Measurements from ENCODE around the gene XPO6. TPM values are rescaled to one million over a fixed set of nuclear protein-coding genes. Genes with fewer than 3 reads are reported as not detected.

Gene XPO6
- polyA plus RNA-seq, 1 of the 3 experiments (the other 2 are of a cell fraction): 97.1 TPM

DNA sequence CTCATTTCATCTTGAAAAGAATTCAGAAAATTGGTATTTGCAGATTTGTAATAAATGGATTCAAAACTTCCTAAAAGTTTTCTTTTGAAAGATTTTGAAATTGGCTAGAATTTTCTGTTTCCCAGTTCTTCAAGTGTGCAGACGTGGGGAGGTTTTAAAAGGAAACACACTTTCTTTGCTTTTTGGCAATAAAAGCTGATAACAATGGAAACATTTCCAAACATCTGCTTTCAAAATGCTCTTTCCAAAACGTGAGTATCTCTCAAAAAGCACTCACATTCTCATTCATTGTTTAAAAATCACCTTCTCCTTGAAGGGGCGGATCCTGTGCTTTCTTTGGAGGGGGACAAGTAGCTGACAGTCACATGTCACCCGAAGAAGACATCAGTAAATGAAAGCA is 139.7 kb downstream of the XPO6 start:
- H3K27ac ChIP-seq (ENCODE audit: low read depth in 2 of 2, low read length in 1 of 2): no peak overlapping the region
- H2AFZ ChIP-seq (ENCODE audit: low read depth): no peak overlapping the region
- H4K20me1 ChIP-seq (ENCODE audit: insufficient read depth): no peaks in the 10 kb centered on the region
- H3K27me3 ChIP-seq (ENCODE audit: insufficient read depth): no peaks in the 10 kb centered on the region; the same call in 1 of the 2 replicates
- H3K9me3 ChIP-seq: no peaks in the 10 kb centered on the region
- 13% methylated on average over 4 of the region's 4 CpGs for WGBS (ENCODE audit: low lambda C conversion rate)
- H3F3A ChIP-seq (replicated peaks; ENCODE audit: insufficient read depth): no peaks in the 10 kb centered on the region
- H3K79me2 ChIP-seq (ENCODE audit: insufficient read depth): no peaks in the 10 kb centered on the region
- H3K4me2 ChIP-seq: no peak overlapping the region
- no peak for TF ChIP-seq FOXJ3 (CRISPR knock-in tag; IDR thresholded peaks at IDR 0.05)
- no peak for TF ChIP-seq EZH2phosphoT487 (IDR thresholded peaks at IDR 0.05; ENCODE audit: borderline replicate concordance, low read depth)
- no peak for TF ChIP-seq RCOR1 (IDR thresholded peaks at IDR 0.05; ENCODE audit: low read length)
- TF ChIP-seq RFX5 (IDR thresholded peaks at IDR 0.05; ENCODE audit: low read length): no peak
- TF ChIP-seq, protein P1, sequence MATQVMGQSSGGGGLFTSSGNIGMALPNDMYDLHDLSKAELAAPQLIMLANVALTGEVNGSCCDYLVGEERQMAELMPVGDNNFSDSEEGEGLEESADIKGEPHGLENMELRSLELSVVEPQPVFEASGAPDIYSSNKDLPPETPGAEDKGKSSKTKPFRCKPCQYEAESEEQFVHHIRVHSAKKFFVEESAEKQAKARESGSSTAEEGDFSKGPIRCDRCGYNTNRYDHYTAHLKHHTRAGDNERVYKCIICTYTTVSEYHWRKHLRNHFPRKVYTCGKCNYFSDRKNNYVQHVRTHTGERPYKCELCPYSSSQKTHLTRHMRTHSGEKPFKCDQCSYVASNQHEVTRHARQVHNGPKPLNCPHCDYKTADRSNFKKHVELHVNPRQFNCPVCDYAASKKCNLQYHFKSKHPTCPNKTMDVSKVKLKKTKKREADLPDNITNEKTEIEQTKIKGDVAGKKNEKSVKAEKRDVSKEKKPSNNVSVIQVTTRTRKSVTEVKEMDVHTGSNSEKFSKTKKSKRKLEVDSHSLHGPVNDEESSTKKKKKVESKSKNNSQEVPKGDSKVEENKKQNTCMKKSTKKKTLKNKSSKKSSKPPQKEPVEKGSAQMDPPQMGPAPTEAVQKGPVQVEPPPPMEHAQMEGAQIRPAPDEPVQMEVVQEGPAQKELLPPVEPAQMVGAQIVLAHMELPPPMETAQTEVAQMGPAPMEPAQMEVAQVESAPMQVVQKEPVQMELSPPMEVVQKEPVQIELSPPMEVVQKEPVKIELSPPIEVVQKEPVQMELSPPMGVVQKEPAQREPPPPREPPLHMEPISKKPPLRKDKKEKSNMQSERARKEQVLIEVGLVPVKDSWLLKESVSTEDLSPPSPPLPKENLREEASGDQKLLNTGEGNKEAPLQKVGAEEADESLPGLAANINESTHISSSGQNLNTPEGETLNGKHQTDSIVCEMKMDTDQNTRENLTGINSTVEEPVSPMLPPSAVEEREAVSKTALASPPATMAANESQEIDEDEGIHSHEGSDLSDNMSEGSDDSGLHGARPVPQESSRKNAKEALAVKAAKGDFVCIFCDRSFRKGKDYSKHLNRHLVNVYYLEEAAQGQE (IDR thresholded peaks at IDR 0.05; ENCODE audit: low read depth, low read length): no peak
- TF ChIP-seq SMC3 (IDR thresholded peaks at IDR 0.05; ENCODE audit: low read depth, low read length): no peak
- no peak for TF ChIP-seq NFIC (IDR thresholded peaks at IDR 0.05; ENCODE audit: borderline replicate concordance)
- TF ChIP-seq SIN3A (IDR thresholded peaks at IDR 0.05; ENCODE audit: borderline replicate concordance, low read depth, low read length): no peak
- TF ChIP-seq ELF1 (IDR thresholded peaks at IDR 0.05): no peak
- TF ChIP-seq, protein P2, sequence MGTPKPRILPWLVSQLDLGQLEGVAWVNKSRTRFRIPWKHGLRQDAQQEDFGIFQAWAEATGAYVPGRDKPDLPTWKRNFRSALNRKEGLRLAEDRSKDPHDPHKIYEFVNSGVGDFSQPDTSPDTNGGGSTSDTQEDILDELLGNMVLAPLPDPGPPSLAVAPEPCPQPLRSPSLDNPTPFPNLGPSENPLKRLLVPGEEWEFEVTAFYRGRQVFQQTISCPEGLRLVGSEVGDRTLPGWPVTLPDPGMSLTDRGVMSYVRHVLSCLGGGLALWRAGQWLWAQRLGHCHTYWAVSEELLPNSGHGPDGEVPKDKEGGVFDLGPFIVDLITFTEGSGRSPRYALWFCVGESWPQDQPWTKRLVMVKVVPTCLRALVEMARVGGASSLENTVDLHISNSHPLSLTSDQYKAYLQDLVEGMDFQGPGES (IDR thresholded peaks at IDR 0.05; ENCODE audit: low read depth, low read length): no peak
- no peak for TF ChIP-seq EP300 (IDR thresholded peaks at IDR 0.05; ENCODE audit: borderline replicate concordance in 1 of 2, low read depth in 1 of 2, low read length in 1 of 2)
- no peak for TF ChIP-seq POLR2AphosphoS5 (IDR thresholded peaks at IDR 0.05; ENCODE audit: low read depth, low read length)
- TF ChIP-seq CHD2 (IDR thresholded peaks at IDR 0.05; ENCODE audit: low read length, partially characterized antibody): no peak
- no peak for TF ChIP-seq FOSL2 (IDR thresholded peaks at IDR 0.05; ENCODE audit: borderline replicate concordance, low read depth)
- TF ChIP-seq, protein P3, sequence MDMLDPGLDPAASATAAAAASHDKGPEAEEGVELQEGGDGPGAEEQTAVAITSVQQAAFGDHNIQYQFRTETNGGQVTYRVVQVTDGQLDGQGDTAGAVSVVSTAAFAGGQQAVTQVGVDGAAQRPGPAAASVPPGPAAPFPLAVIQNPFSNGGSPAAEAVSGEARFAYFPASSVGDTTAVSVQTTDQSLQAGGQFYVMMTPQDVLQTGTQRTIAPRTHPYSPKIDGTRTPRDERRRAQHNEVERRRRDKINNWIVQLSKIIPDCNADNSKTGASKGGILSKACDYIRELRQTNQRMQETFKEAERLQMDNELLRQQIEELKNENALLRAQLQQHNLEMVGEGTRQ (IDR thresholded peaks at IDR 0.05; ENCODE audit: borderline replicate concordance, low read depth, low read length): no peak
- TF ChIP-seq, protein P4, sequence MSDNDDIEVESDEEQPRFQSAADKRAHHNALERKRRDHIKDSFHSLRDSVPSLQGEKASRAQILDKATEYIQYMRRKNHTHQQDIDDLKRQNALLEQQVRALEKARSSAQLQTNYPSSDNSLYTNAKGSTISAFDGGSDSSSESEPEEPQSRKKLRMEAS (IDR thresholded peaks at IDR 0.05; ENCODE audit: low read depth): no peak
- TF ChIP-seq RAD21 (IDR thresholded peaks at IDR 0.05; ENCODE audit: low read length): no peak
- TF ChIP-seq, protein P5, sequence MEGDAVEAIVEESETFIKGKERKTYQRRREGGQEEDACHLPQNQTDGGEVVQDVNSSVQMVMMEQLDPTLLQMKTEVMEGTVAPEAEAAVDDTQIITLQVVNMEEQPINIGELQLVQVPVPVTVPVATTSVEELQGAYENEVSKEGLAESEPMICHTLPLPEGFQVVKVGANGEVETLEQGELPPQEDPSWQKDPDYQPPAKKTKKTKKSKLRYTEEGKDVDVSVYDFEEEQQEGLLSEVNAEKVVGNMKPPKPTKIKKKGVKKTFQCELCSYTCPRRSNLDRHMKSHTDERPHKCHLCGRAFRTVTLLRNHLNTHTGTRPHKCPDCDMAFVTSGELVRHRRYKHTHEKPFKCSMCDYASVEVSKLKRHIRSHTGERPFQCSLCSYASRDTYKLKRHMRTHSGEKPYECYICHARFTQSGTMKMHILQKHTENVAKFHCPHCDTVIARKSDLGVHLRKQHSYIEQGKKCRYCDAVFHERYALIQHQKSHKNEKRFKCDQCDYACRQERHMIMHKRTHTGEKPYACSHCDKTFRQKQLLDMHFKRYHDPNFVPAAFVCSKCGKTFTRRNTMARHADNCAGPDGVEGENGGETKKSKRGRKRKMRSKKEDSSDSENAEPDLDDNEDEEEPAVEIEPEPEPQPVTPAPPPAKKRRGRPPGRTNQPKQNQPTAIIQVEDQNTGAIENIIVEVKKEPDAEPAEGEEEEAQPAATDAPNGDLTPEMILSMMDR (IDR thresholded peaks at IDR 0.05): no peak
- TF ChIP-seq TEAD4 (IDR thresholded peaks at IDR 0.05; ENCODE audit: borderline replicate concordance, insufficient read depth): no peak
- no peak for TF ChIP-seq TCF12 (IDR thresholded peaks at IDR 0.05)
- CTCF ChIA-PET: interaction anchor here (1.3 to 14.1 kb wide), 8 partner anchors 21 to 432 kb away, joined by 3 to 172 read pairs (median 12); no protein-coding TSS in a partner anchor
- H3K9me2 ChIP-seq: no peaks in the 10 kb centered on the region
- no peaks in the 10 kb centered on the region for H3K36me3 ChIP-seq (replicated peaks in 1 of 2; ENCODE audit: control insufficient read depth in 1 of 2, insufficient read depth in 2 of 2, low read length in 1 of 2)
- DNase-seq: no peak
- no peak overlapping the region for H3K4me3 ChIP-seq (ENCODE audit: low read depth in 2 of 2, low read length in 1 of 2)
- POLR2A ChIA-PET: no interaction called here
- H3K4me1 ChIP-seq (ENCODE audit: control insufficient read depth in 1 of 2, insufficient read depth in 2 of 2, low read depth in 1 of 2, low read length in 1 of 2): no peaks in the 10 kb centered on the region
- no peak overlapping the region for H3K9ac ChIP-seq
